HepG2 (cell line): ENCODE measurements around the gene MUC22. TPM values are rescaled to one million over a fixed set of nuclear protein-coding genes. Genes with fewer than 3 reads are reported as not detected.

ENCODE experiments used
- ATAC-seq: fragments of 200-7000 bp; cut with Tn5 transposase; 3 replicates; pipeline ENCODE4 v1.9.1; 2020; ENCODE audit warnings: mild to moderate bottlenecking, moderate library complexity
- Bru-seq: library from RNA; stranded (reverse); fragments of 400-500 nt; gene quantifications from one replicate; lab custom pipeline; 2021; lab: Mats Ljungman, UMichigan
- BruChase-seq, 2 experiments: library from RNA; stranded (reverse); fragments of 400-500 nt; gene quantifications; one replicate each; lab custom pipeline; 2021; lab: Mats Ljungman, UMichigan
- BruUV-seq: library from RNA; stranded (reverse); fragments of 400-500 nt; replicated peaks from 2 replicates; lab custom pipeline; 2021; lab: Mats Ljungman, UMichigan
- CTCF ChIA-PET: fragments of 300-600 bp; formaldehyde crosslinking; extraction: SDS; loops from one replicate; lab custom pipeline; 2021; ENCODE audit warnings: low total read pairs, inconsistent platforms, low intra/inter-chr PET ratio; lab: Yijun Ruan, JAX
- POLR2A ChIA-PET: fragments of 350-600 bp; sonication (Branson Sonifier 250); formaldehyde crosslinking; loops from one replicate; lab custom pipeline; 2020; ENCODE audit warnings: antibody characterized with exemption, inconsistent platforms; lab: Yijun Ruan, JAX
- DNase-seq: peaks from one replicate; pipeline ENCODE4 v3.0.0-alpha.2; 2015; ENCODE audit warnings: low spot score
- FAIRE-seq: peaks from 3 replicates; lab custom pipeline; 2011; peaks lifted over from hg19 to GRCh38; lab: Jason Lieb, UNC
- H2AFZ ChIP-seq: one replicate; pipeline ENCODE4 v1.6.1; 2011; ENCODE audit warnings: low read length, inconsistent platforms
- H3K27ac ChIP-seq: fragments of 300-600 bp; 3 replicates; pipeline ENCODE4 v1.8.0; 2011; ENCODE audit warnings: mixed run types, mild to moderate bottlenecking, mixed read lengths, low read length, inconsistent platforms; ENCODE audit not compliant: insufficient read depth; ENCODE audit errors: extremely low read length
- H3K27me3 ChIP-seq, 2 experiments: fragments of 200-600 bp in 1 of 2; 2 replicates in 1 of 2; 3 replicates in 1 of 2; pipeline versions ENCODE4 v1.6.0 to v1.8.0; 2011; ENCODE audit warnings: low read length in 2 of 2, mild to moderate bottlenecking in 2 of 2, moderate library complexity in 2 of 2, inconsistent platforms in 1 of 2; ENCODE audit not compliant: insufficient read depth in 2 of 2, control insufficient read depth in 1 of 2
- H3K36me3 ChIP-seq, 2 experiments: fragments of 200-600 bp in 1 of 2; replicated peaks in 1 of 2; 2 replicates in 1 of 2; 3 replicates in 1 of 2; pipeline versions ENCODE4 v1.5.1 to v1.8.0; 2011; ENCODE audit warnings: low read length in 2 of 2, inconsistent platforms in 1 of 2; ENCODE audit not compliant: insufficient read depth in 2 of 2, control insufficient read depth in 1 of 2
- H3K4me1 ChIP-seq: 2 replicates; pipeline ENCODE4 v1.5.1; 2012; ENCODE audit warnings: low read length, inconsistent platforms; ENCODE audit not compliant: insufficient read depth
- H3K4me2 ChIP-seq: 2 replicates; pipeline ENCODE4 v1.6.0; 2011; ENCODE audit warnings: low read depth, low read length, inconsistent platforms
- H3K4me3 ChIP-seq, 3 experiments: fragments of 200-600 bp in 1 of 3; sonication (generic), shearing (Covaris generic) in 1 of 3; replicated peaks in 1 of 3; 2 replicates each; pipeline ENCODE4 v1.5.1; 2011 to 2016; ENCODE audit warnings: low read length in 3 of 3, inconsistent platforms in 2 of 3, low read depth in 2 of 3, mild to moderate bottlenecking in 2 of 3, control low read depth in 1 of 3, mixed read lengths in 1 of 3; ENCODE audit not compliant: insufficient read depth in 1 of 3
- H3K79me2 ChIP-seq: one replicate; pipeline ENCODE4 v1.6.1; 2011; ENCODE audit warnings: low read length, inconsistent platforms; ENCODE audit not compliant: insufficient read depth
- H3K9ac ChIP-seq: 2 replicates; pipeline ENCODE4 v1.6.0; 2011; ENCODE audit warnings: mild to moderate bottlenecking, low read depth, low read length, inconsistent platforms; ENCODE audit not compliant: insufficient read depth
- H3K9me3 ChIP-seq: 2 replicates; pipeline ENCODE4 v1.5.1; 2012; ENCODE audit warnings: mild to moderate bottlenecking, low read length
- H4K20me1 ChIP-seq: 2 replicates; pipeline ENCODE4 v1.6.0; 2011; ENCODE audit warnings: inconsistent platforms, mild to moderate bottlenecking, low read length, moderate library complexity; ENCODE audit not compliant: insufficient read depth
- BORCS8-MEF2B ChIP-seq: sonication (generic); formaldehyde crosslinking; IDR thresholded peaks from 2 replicates; pipeline ENCODE4 v1.8.0; 2022; ENCODE audit warnings: mild to moderate bottlenecking, missing genetic modification reagents
- CBX2 ChIP-seq, 2 experiments: fragments of 200-600 bp in 1 of 2; sonication (generic); formaldehyde crosslinking in 1 of 2; IDR thresholded peaks; 2 replicates each; pipeline versions ENCODE4 v1.7.0 to v1.8.1; 2018 to 2022; ENCODE audit warnings: low read depth in 2 of 2, low read length in 1 of 2, mild to moderate bottlenecking in 1 of 2, missing genetic modification reagents in 1 of 2
- CBX5 ChIP-seq: sonication (generic); formaldehyde crosslinking; IDR thresholded peaks from 2 replicates; pipeline ENCODE4 v1.4.0; 2020; ENCODE audit warnings: missing genetic modification reagents, borderline replicate concordance
- EED ChIP-seq: sonication (generic); formaldehyde crosslinking; IDR thresholded peaks from 2 replicates; pipeline ENCODE4 v1.5.0; 2020; ENCODE audit warnings: mild to moderate bottlenecking, missing genetic modification reagents
- FOXJ3 ChIP-seq: sonication (generic); formaldehyde crosslinking; IDR thresholded peaks from 2 replicates; pipeline ENCODE4 v1.4.0; 2020; ENCODE audit warnings: missing genetic modification reagents, mild to moderate bottlenecking, borderline replicate concordance
- PAF1 ChIP-seq: IDR thresholded peaks from 2 replicates; pipeline ENCODE4 v1.6.1; 2016; ENCODE audit warnings: missing genetic modification reagents, missing compliant biosample characterization
- RBAK ChIP-seq: sonication (generic); formaldehyde crosslinking; IDR thresholded peaks from 2 replicates; pipeline ENCODE4 v1.5.1; 2020; ENCODE audit warnings: mild to moderate bottlenecking, missing genetic modification reagents
- SAFB2 ChIP-seq: sonication (generic); formaldehyde crosslinking; IDR thresholded peaks from 2 replicates; pipeline ENCODE4 v1.5.1; 2020; ENCODE audit warnings: missing genetic modification reagents, low read depth, mild to moderate bottlenecking, borderline replicate concordance
- ZNF577 ChIP-seq: sonication (generic); formaldehyde crosslinking; IDR thresholded peaks from 2 replicates; pipeline ENCODE4 v1.4.0; 2020; ENCODE audit warnings: mild to moderate bottlenecking, low read depth, missing genetic modification reagents, borderline replicate concordance
- ZNF891 ChIP-seq: sonication (generic); formaldehyde crosslinking; IDR thresholded peaks from 2 replicates; pipeline ENCODE4 v1.5.0; 2020; ENCODE audit warnings: mild to moderate bottlenecking, missing genetic modification reagents
- WGBS: methylation state at CpG from one replicate; pipeline ENCODE4 v1.1.6; 2017; ENCODE audit warnings: low lambda C conversion rate; 5-methylcytosine and 5-hydroxymethylcytosine counted together
- in situ Hi-C: cut with HindIII; loops from 2 replicates; pipeline ENCODE4 v1.10.0; 2017; ENCODE audit warnings: low pct_unique_long_range_greater_than_20kb; ENCODE audit not compliant: extremely low pct_ligation_motif_present
- intact Hi-C: fragments of 100-400 bp; cut with micrococcal nuclease; formaldehyde crosslinking; loops from one replicate; pipeline ENCODE4 v1.10.0; 2022; ENCODE audit not compliant: unreplicated experiment
- long read RNA-seq, 2 experiments: library from RNA in 1 of 2; library from polyadenylated mRNA in 1 of 2; stranded (forward) in 1 of 2; unstranded in 1 of 2; transcript quantifications; one replicate each; pipeline ENCODE4 v2.0.0, GENCODE V29; 2019 to 2022
- polyA minus RNA-seq, 3 experiments: library from RNA; depleted of rRNA, polyadenylated mRNA; stranded (reverse); fragments of >200 nt; gene quantifications; 2 replicates each; pipeline ENCODE4 v1.2.3, GENCODE V29; 2011; ENCODE audit warnings: low replicate concordance in 1 of 3
- polyA plus RNA-seq, 8 experiments: library from polyadenylated mRNA; depleted of rRNA in 3 of 8; stranded (reverse) in 7 of 8; unstranded in 1 of 8; fragments of >200 nt; fragmentation: Illumina TruSeq in 4 of 8; extraction: Trizol in 4 of 8; gene quantifications; 2 replicates each; pipeline versions ENCODE4 v1.2.1 to v1.2.3, GENCODE V29; 2011 to 2016; ENCODE audit warnings: low read depth in 4 of 8, missing spikeins in 1 of 8, mixed read lengths in 1 of 8; ENCODE audit not compliant: insufficient read depth in 1 of 8
- total RNA-seq, 5 experiments: library from RNA; depleted of rRNA; stranded (reverse); fragments of >200 nt; fragmentation: Illumina TruSeq; extraction: Trizol; gene quantifications; 2 replicates each; pipeline ENCODE4 v1.2.3, GENCODE V29; 2016; ENCODE audit warnings: low read depth in 1 of 5
- TF ChIP-seq, protein P1 (sequence below): sonication (generic); formaldehyde crosslinking; IDR thresholded peaks from 2 replicates; pipeline ENCODE4 v1.8.1; 2023; ENCODE audit warnings: mild to moderate bottlenecking, missing genetic modification reagents, borderline replicate concordance
- TF ChIP-seq, protein P2 (sequence below): sonication (generic); formaldehyde crosslinking; IDR thresholded peaks from 2 replicates; pipeline ENCODE4 v1.5.0; 2020; ENCODE audit warnings: mild to moderate bottlenecking, missing genetic modification reagents, borderline replicate concordance
- TF ChIP-seq, protein P3 (sequence below): sonication (generic); formaldehyde crosslinking; IDR thresholded peaks from 2 replicates; pipeline ENCODE4 v1.8.1; 2023; ENCODE audit warnings: mild to moderate bottlenecking, inconsistent platforms, moderate library complexity, missing genetic modification reagents, borderline replicate concordance

MUC22 gene
- total RNA-seq (2016; rRNA removed; fragmentation: Illumina TruSeq; extraction: Trizol): not detected in 2 replicates
- not detected in 2 replicates for total RNA-seq (2016; cell fraction: cytosol; rRNA removed; fragmentation: Illumina TruSeq; extraction: Trizol; ENCODE audit: low read depth)
- not detected in 2 replicates for total RNA-seq (2016; cell fraction: insoluble cytoplasmic fraction; rRNA removed; fragmentation: Illumina TruSeq; extraction: Trizol)
- not detected in 2 replicates for total RNA-seq (2016; cell fraction: membrane; rRNA removed; fragmentation: Illumina TruSeq; extraction: Trizol)
- total RNA-seq (2016; cell fraction: nucleus; rRNA removed; fragmentation: Illumina TruSeq; extraction: Trizol): not detected in 2 replicates
- polyA plus RNA-seq (2011; rRNA removed): not detected in 2 replicates
- polyA plus RNA-seq (2011; cell fraction: cytosol; rRNA removed): not detected in 2 replicates
- polyA plus RNA-seq (2011; cell fraction: nucleus; rRNA removed): not detected in 2 replicates
- polyA plus RNA-seq (2012): not detected in 2 replicates
- polyA plus RNA-seq (2016; cell fraction: cytosol; fragmentation: Illumina TruSeq; extraction: Trizol; ENCODE audit: low read depth): not detected in 2 replicates
- not detected in 2 replicates for polyA plus RNA-seq (2016; cell fraction: insoluble cytoplasmic fraction; fragmentation: Illumina TruSeq; extraction: Trizol; ENCODE audit: low read depth)
- polyA plus RNA-seq (2016; cell fraction: membrane; fragmentation: Illumina TruSeq; extraction: Trizol; ENCODE audit: low read depth): not detected in 2 replicates
- polyA plus RNA-seq (2016; cell fraction: nucleus; fragmentation: Illumina TruSeq; extraction: Trizol; ENCODE audit: insufficient read depth, low read depth): not detected in 2 replicates
- polyA minus RNA-seq (2011; rRNA and poly(A)+ RNA removed; ENCODE audit: low replicate concordance): 0.05 TPM in 1 of 2 replicates, not detected in the other
- polyA minus RNA-seq (2011; cell fraction: cytosol; rRNA and poly(A)+ RNA removed): not detected in 2 replicates
- not detected in 2 replicates for polyA minus RNA-seq (2011; cell fraction: nucleus; rRNA and poly(A)+ RNA removed)
- not detected for Bru-seq, nascent RNA
- BruChase-seq, experiment 1, labeled RNA remaining after a 6-hour chase: percentile 10 among the genes with signal in this experiment
- BruChase-seq, experiment 2, labeled RNA remaining after a 2-hour chase: percentile 7 among the genes with signal in this experiment
- long read RNA-seq, experiment 1: 0 reads
- long read RNA-seq, experiment 2: 0 reads

DNA sequence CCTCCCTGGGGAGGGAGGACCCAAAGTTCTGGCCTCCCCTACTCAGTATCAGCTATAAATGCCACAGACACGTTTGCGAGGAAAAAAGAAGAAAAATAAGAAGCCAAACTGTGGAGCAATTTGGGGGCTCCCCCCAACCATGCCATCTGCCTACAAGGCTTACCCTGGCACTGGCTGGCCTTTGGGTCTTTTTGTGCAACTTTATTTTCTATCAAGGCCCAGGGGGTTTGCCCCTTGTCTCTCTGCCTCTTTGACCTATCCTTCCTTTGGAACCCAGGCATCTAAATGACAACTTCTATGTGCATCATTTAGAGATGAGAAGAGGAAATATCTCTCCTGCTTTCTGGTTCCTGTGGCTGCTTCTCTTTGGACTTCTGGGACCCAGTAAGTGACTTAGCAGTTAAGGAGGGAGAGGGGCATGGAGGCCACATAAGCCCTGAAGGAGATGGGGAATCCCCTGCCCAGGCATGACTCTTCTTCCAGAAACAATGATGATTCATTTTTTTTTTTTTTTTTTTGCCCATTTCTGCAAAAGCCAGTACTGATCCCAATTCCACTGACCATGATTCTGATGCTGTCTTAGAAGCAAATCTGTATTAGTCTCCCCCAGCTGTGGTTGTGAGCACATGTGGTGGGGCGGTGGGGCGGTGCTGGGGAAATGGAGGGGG is at the start of gene MUC22:
TSS of gene MUC22 (plus strand) at position 82 of the 668 bp plus-strand sequence. CDS start at position 315, 233 bp downstream.
- H3K9ac ChIP-seq: no peak within 1 kb of the TSS
- no TSS peak for BruUV-seq
- no peaks in the 10 kb centered on the region for H3K36me3 ChIP-seq
- H3K27me3 ChIP-seq: peaks cover 0 to 12% of the 10 kb centered on the region in 2 experiments; a peak in 2 of 5 replicates
- POLR2A ChIA-PET: no interaction called here
- no peaks in the 10 kb centered on the region for H3K79me2 ChIP-seq
- ATAC-seq (no peak), DNase-seq (no peak), FAIRE-seq (no peak)
- intact Hi-C loops (no loop called here), in situ Hi-C loops (no loop called here)
- H2AFZ ChIP-seq: no peak within 1 kb of the TSS
- no peak within 1 kb of the TSS for H3K4me2 ChIP-seq
- peaks cover 22% of the 10 kb centered on the region for H3K4me1 ChIP-seq
- WGBS: 56% methylated on average over 4 of the region's 4 CpGs
- no peak within 1 kb of the TSS for H3K27ac ChIP-seq
- no peaks in the 10 kb centered on the region for H4K20me1 ChIP-seq
- no peaks in the 10 kb centered on the region for H3K9me3 ChIP-seq
- no peak within 1 kb of the TSS for H3K4me3 ChIP-seq
- CTCF ChIA-PET: no interaction called here
- TF ChIP-seq SAFB2: no peak
- TF ChIP-seq, protein P1, sequence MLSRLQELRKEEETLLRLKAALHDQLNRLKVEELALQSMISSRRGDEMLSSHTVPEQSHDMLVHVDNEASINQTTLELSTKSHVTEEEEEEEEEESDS (CRISPR knock-in tag): no peak
- no peak for TF ChIP-seq CBX2 (IDR thresholded peaks at IDR 0.05; ENCODE audit: low read depth, low read length)
- TF ChIP-seq CBX2 (CRISPR knock-in tag; IDR thresholded peaks at IDR 0.05; ENCODE audit: low read depth): no peak
- no peak for TF ChIP-seq ZNF577 (CRISPR knock-in tag)
- no peak for TF ChIP-seq CBX5 (CRISPR knock-in tag)
- TF ChIP-seq, protein P2, sequence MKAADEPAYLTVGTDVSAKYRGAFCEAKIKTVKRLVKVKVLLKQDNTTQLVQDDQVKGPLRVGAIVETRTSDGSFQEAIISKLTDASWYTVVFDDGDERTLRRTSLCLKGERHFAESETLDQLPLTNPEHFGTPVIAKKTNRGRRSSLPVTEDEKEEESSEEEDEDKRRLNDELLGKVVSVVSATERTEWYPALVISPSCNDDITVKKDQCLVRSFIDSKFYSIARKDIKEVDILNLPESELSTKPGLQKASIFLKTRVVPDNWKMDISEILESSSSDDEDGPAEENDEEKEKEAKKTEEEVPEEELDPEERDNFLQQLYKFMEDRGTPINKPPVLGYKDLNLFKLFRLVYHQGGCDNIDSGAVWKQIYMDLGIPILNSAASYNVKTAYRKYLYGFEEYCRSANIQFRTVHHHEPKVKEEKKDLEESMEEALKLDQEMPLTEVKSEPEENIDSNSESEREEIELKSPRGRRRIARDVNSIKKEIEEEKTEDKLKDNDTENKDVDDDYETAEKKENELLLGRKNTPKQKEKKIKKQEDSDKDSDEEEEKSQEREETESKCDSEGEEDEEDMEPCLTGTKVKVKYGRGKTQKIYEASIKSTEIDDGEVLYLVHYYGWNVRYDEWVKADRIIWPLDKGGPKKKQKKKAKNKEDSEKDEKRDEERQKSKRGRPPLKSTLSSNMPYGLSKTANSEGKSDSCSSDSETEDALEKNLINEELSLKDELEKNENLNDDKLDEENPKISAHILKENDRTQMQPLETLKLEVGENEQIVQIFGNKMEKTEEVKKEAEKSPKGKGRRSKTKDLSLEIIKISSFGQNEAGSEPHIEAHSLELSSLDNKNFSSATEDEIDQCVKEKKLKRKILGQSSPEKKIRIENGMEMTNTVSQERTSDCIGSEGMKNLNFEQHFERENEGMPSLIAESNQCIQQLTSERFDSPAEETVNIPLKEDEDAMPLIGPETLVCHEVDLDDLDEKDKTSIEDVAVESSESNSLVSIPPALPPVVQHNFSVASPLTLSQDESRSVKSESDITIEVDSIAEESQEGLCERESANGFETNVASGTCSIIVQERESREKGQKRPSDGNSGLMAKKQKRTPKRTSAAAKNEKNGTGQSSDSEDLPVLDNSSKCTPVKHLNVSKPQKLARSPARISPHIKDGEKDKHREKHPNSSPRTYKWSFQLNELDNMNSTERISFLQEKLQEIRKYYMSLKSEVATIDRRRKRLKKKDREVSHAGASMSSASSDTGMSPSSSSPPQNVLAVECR (CRISPR knock-in tag): no peak
- no peak for TF ChIP-seq RBAK (CRISPR knock-in tag)
- no peak for TF ChIP-seq FOXJ3 (CRISPR knock-in tag)
- no peak for TF ChIP-seq EED (CRISPR knock-in tag)
- no peak for TF ChIP-seq PAF1 (CRISPR knock-in tag)
- no peak for TF ChIP-seq ZNF891 (CRISPR knock-in tag)
- TF ChIP-seq, protein P3, sequence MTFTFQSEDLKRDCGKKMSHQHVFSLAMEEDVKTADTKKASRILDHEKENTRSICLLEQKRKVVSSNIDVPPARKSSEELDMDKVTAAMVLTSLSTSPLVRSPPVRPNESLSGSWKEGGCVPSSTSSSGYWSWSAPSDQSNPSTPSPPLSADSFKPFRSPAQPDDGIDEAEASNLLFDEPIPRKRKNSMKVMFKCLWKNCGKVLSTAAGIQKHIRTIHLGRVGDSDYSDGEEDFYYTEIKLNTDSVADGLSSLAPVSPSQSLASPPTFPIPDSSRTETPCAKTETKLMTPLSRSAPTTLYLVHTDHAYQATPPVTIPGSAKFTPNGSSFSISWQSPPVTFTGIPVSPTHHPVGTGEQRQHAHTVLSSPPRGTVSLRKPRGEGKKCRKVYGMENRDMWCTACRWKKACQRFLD: no peak
- TF ChIP-seq BORCS8-MEF2B (CRISPR knock-in tag): no peak
